ENCODE results near the gene EPHB3. TPM values are rescaled to one million over a fixed set of nuclear protein-coding genes. Genes with fewer than 3 reads are reported as not detected.

Gene EPHB3
- total and polyA plus RNA-seq, 4 donors: 0.50 to 9.0 (median 3.4) TPM

DNA sequence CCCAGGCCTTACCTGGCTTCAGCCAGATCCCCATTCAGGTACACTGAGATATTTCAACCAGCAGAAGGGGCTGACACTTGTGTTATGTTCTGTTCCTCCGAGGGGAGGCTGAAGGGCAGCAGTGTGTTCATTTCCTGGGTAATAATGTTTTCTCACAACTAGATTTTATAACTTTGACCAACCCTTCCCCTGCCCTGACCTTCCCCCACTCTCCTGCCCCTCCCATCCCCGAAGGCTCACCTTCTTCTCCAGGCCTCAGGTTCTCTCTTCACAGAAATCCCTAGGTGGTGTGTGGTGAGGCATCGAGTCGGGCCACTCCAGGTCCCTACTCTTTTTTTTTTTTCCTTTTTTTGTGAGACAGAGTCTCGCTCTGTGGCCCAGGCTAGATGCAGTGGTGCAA lies 34.6 kb downstream of the EPHB3 start:
- H3K27ac ChIP-seq (ENCODE audit: low read depth in 1 of 2, low read length in 2 of 2): no peak overlapping the region
- no peak for ATAC-seq (ENCODE audit: low FRiP score)
- no peaks in the 10 kb centered on the region for H3K9me3 ChIP-seq (ENCODE audit: control insufficient read depth, low read length)
- no peaks in the 10 kb centered on the region for H3K36me3 ChIP-seq (ENCODE audit: control insufficient read depth in 1 of 2, insufficient read depth in 2 of 2, low read length in 1 of 2)
- H3K4me1 ChIP-seq (ENCODE audit: control insufficient read depth in 1 of 2, insufficient read depth in 2 of 2, low read length in 2 of 2): no peaks in the 10 kb centered on the region
- WGBS, 2 donors: 89 to 95% methylated on average over 5 of the region's 5 CpGs
- no peaks in the 10 kb centered on the region for H3K27me3 ChIP-seq (ENCODE audit: control insufficient read depth in 1 of 2, insufficient read depth in 2 of 2, low read length in 1 of 2)
- no peak overlapping the region for H3K4me3 ChIP-seq (ENCODE audit: low read length in 2 of 2)
- DNase-seq: no peak
- intact Hi-C loops (cut with DNase I): no loop called here

DNA sequence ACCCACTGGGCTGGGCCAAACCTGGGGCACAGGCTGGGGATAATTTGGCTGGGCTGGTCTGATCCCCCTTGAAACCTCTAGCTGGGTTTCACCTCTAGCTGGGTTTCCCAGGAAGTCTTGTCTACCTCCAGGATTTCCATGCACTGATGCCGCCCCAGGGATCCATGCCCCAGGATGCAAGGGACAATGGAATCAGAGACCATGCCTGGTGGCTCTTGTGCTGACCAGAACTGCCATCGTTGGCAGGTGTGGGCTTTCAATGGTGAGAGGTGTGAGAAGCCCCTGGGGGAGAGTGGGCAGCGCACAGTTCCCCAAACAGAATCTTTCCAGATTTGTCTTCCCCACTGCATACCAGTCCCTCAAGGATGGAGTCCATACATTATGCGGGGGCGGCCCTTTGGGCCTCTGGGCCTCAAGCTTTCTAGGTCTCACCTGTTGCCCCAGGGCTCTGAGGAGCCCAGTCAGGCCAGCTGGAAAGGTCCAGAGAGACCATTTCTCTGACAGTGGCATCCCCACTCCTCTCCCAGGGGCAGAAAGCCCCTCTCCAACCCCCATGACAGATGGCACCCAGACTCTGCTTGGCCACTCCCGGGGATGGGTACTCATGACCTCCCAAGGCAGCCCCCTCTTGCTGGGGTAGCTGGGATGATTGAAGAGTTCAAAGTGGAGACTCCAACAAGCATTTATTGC lies 35.4 kb downstream of the EPHB3 start:
- Histone ChIP-seq H3K36me3 (ENCODE audit: control insufficient read depth in 1 of 2, insufficient read depth in 2 of 2, low read length in 1 of 2) (no peaks in the 10 kb centered on the region), H3K9me3 (ENCODE audit: control insufficient read depth, low read length) (no peaks in the 10 kb centered on the region), H3K27me3 (ENCODE audit: control insufficient read depth in 1 of 2, insufficient read depth in 2 of 2, low read length in 1 of 2) (no peaks in the 10 kb centered on the region), H3K27ac (ENCODE audit: low read depth in 1 of 2, low read length in 2 of 2) (no peak overlapping the region), H3K4me1 (ENCODE audit: control insufficient read depth in 1 of 2, insufficient read depth in 2 of 2, low read length in 2 of 2) (no peaks in the 10 kb centered on the region), H3K4me3 (ENCODE audit: low read length in 2 of 2) (no peak overlapping the region)
- 88 to 98% methylated on average over 6 of the region's 6 CpGs for WGBS, 2 donors
- ATAC-seq (ENCODE audit: low FRiP score) (no peak), DNase-seq (peak in 1 of 2 donors; percentile 23)
- intact Hi-C loops (cut with DNase I): no loop called here

DNA sequence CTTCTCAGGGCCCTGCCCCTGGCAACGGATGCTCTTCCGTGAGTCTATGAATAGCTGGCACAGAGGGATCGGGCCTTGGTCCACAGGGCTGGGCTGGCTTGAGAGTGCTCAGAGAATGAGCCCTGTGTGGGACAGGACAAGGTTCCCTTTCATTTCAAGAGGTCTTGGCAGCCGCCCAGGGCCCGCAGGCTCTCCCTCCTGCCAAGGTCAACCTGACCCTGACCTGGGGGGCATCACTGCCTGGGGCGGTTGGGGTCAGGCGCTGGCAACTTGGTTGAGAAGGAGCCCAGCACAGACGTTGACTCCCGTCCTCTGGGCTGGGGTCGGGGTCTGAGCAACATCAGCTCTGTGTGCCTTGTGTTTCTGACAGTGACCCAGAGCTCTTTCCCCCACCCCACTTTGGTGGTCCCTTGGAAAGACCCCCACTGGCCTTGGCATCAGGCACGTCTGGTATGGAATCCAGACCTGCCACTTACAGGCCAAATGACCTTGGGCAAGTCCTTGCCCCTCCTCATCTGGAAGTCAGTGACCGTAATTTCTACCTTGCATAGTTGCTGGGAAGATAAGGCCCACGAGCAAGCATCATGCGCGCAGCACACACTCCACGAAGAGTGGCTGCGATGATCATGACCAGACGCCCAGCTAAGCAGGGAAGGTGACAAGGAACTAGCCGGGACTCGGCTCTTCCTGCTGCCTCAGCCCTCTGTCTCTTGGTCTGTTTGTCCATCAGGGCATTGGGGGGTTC lies 36.4 kb downstream of the EPHB3 start:
- no peak overlapping the region for H3K4me3 ChIP-seq (ENCODE audit: low read length in 2 of 2)
- DNase-seq (peak in 1 of 2 donors; percentile 46), ATAC-seq (ENCODE audit: low FRiP score) (no peak)
- 82 to 83% methylated on average over 18 to 20 of the region's 20 CpGs for WGBS, 2 donors
- H3K27ac ChIP-seq (ENCODE audit: low read depth in 1 of 2, low read length in 2 of 2): no peak overlapping the region
- intact Hi-C loops (cut with DNase I): no loop called here
- H3K36me3 ChIP-seq (ENCODE audit: control insufficient read depth in 1 of 2, insufficient read depth in 2 of 2, low read length in 1 of 2): no peaks in the 10 kb centered on the region
- H3K27me3 ChIP-seq (ENCODE audit: control insufficient read depth in 1 of 2, insufficient read depth in 2 of 2, low read length in 1 of 2): no peaks in the 10 kb centered on the region
- H3K4me1 ChIP-seq (ENCODE audit: control insufficient read depth in 1 of 2, insufficient read depth in 2 of 2, low read length in 2 of 2): no peaks in the 10 kb centered on the region
- no peaks in the 10 kb centered on the region for H3K9me3 ChIP-seq (ENCODE audit: control insufficient read depth, low read length)

DNA sequence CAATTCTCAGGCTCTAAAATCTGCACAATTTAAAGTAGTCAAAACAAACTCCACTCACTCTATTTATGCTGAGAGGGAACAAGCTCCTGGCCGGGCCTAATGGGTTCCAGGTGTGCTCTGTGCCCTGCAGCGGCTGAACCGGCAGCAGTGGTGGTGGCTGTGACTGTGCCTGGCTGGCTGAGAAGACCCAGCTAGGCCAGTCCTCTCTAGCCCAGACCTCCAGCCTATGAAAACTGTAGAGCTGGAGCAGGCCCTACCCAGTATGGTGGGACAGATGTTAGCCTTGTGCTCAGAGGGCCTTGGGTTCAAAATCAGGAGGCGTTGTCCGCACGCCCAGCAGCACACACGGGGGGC lies 37.0 kb downstream of the EPHB3 start:
- Histone ChIP-seq H3K27me3 (ENCODE audit: control insufficient read depth in 1 of 2, insufficient read depth in 2 of 2, low read length in 1 of 2) (no peaks in the 10 kb centered on the region), H3K4me3 (ENCODE audit: low read length in 2 of 2) (no peak overlapping the region), H3K36me3 (ENCODE audit: control insufficient read depth in 1 of 2, insufficient read depth in 2 of 2, low read length in 1 of 2) (no peaks in the 10 kb centered on the region), H3K9me3 (ENCODE audit: control insufficient read depth, low read length) (no peaks in the 10 kb centered on the region), H3K4me1 (ENCODE audit: control insufficient read depth in 1 of 2, insufficient read depth in 2 of 2, low read length in 2 of 2) (no peaks in the 10 kb centered on the region), H3K27ac (ENCODE audit: low read depth in 1 of 2, low read length in 2 of 2) (no peak overlapping the region)
- DNase-seq: peak in 1 of 2 donors; percentile 30
- WGBS, 2 donors: 93 to 95% methylated on average over 7 of the region's 7 CpGs
- intact Hi-C loops (cut with DNase I): no loop called here
- ATAC-seq (ENCODE audit: low FRiP score): no peak

DNA sequence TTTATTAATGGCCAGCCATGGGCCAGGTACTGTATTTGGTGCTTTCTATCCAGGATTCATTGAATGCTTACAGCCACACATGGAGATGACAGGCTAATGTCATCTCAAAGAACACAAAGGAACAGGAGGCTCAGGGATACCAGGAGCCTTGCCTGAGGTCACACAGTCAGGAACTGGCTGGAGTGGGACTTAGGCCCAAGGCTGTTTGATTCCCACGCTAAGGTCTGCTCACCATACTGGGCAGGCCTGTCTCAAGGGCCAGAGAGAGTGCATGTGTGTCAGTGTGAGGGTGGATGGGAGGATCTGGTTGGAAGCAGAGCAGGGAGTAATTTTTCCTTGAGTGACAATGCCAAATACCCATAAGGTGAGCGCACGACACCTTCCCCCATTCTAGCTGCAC lies 37.6 kb downstream of the EPHB3 start:
- no peak overlapping the region for H3K4me3 ChIP-seq (ENCODE audit: low read length in 2 of 2)
- no peaks in the 10 kb centered on the region for H3K4me1 ChIP-seq (ENCODE audit: control insufficient read depth in 1 of 2, insufficient read depth in 2 of 2, low read length in 2 of 2)
- H3K9me3 ChIP-seq (ENCODE audit: control insufficient read depth, low read length): no peaks in the 10 kb centered on the region
- WGBS, 2 donors: 86 to 97% methylated on average over 3 of the region's 3 CpGs
- no peak overlapping the region for H3K27ac ChIP-seq (ENCODE audit: low read depth in 1 of 2, low read length in 2 of 2)
- peak in 1 of 2 donors; percentile 29 for DNase-seq
- ATAC-seq (ENCODE audit: low FRiP score): no peak
- H3K36me3 ChIP-seq (ENCODE audit: control insufficient read depth in 1 of 2, insufficient read depth in 2 of 2, low read length in 1 of 2): no peaks in the 10 kb centered on the region
- intact Hi-C loops (cut with DNase I): no loop called here
- H3K27me3 ChIP-seq (ENCODE audit: control insufficient read depth in 1 of 2, insufficient read depth in 2 of 2, low read length in 1 of 2): no peaks in the 10 kb centered on the region

DNA sequence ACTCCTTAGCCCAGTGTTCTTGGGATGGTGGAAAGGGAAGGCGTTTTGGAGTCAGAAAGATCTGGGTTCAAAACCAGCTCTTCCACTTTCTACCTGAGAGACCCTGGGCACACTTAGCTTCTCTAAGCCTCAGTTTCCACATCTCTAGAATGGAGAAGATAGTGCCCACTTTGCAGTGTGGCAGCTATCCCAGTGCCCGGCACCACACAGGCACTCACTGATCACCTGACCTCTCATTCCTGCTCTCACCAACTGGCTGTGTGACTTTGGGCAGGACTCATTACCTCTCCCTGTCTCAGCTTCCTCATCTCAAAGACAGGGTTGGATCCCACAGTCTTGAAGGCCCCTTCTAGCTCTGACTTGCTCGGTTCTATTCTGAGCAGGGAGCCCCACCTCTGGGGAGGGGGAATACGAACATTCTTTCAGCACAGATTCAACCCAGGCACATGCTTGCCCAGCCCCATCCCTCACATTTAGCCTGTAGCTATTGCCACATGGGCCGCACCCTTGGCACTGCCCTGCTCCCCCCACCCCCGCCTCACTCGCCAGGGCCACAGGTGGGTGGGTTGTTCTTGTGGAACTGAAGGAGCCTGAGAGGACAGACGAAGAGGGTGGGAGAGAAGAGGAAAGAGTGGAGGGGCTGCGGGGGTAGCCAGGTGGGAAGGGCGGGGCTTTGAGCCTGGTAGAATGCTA lies 39.2 kb downstream of the EPHB3 start:
- H3K27me3 ChIP-seq (ENCODE audit: control insufficient read depth in 1 of 2, insufficient read depth in 2 of 2, low read length in 1 of 2): no peaks in the 10 kb centered on the region
- H3K27ac ChIP-seq (ENCODE audit: low read depth in 1 of 2, low read length in 2 of 2): no peak overlapping the region
- DNase-seq (no peak), ATAC-seq (ENCODE audit: low FRiP score) (no peak)
- intact Hi-C loops (cut with DNase I): no loop called here
- H3K36me3 ChIP-seq (ENCODE audit: control insufficient read depth in 1 of 2, insufficient read depth in 2 of 2, low read length in 1 of 2): no peaks in the 10 kb centered on the region
- H3K4me3 ChIP-seq (ENCODE audit: low read length in 2 of 2): no peak overlapping the region
- 76 to 88% methylated on average over 10 of the region's 10 CpGs for WGBS, 2 donors
- no peaks in the 10 kb centered on the region for H3K9me3 ChIP-seq (ENCODE audit: control insufficient read depth, low read length)
- no peaks in the 10 kb centered on the region for H3K4me1 ChIP-seq (ENCODE audit: control insufficient read depth in 1 of 2, insufficient read depth in 2 of 2, low read length in 2 of 2)

DNA sequence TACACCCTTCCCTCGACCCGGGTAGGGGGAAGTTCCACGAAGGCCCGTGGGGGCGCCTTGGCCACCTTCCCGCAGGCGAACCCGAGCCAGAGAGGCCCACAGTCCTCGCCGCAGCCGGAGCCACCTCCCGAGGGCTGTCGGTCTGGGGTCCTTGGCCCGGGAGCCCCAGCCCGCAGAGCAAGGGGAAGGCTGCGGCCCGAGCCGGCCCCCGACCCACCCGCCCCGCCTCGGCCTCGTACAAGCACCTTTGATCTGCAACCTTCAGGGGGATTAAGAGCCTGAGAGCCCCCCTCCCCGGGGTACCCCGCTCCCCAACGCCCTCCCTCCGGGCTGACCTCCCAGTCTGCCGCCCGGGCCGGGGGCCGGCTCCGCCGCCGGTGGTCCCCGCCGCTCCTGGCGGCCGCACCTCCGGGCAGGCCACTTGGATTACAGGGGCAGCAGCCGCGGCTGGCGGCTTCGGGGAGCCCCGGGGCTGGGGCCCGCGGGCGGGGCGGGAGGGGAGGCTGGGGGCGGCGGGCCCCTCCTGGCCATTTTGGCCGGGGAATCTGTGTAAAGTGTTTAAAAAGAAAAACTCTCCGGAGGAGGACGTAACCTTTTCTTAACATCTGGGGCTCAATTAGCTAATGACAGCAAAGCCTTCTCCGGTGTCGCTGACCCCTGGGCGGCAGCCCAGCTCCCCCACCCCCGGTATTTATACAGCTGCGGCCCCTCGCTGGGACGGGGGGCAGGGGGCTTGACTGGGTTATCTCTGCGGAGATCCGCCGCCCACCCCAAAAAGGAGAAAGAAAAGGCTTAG lies 40.2 kb downstream of the EPHB3 start:
- ATAC-seq (ENCODE audit: low FRiP score): no peak
- H3K36me3 ChIP-seq (ENCODE audit: control insufficient read depth in 1 of 2, insufficient read depth in 2 of 2, low read length in 1 of 2): no peaks in the 10 kb centered on the region
- no peaks in the 10 kb centered on the region for H3K4me1 ChIP-seq (ENCODE audit: control insufficient read depth in 1 of 2, insufficient read depth in 2 of 2, low read length in 2 of 2)
- WGBS, 2 donors: 16 to 47% methylated on average over 55 to 63 of the region's 63 CpGs
- no peaks in the 10 kb centered on the region for H3K27me3 ChIP-seq (ENCODE audit: control insufficient read depth in 1 of 2, insufficient read depth in 2 of 2, low read length in 1 of 2)
- no peaks in the 10 kb centered on the region for H3K9me3 ChIP-seq (ENCODE audit: control insufficient read depth, low read length)
- H3K27ac ChIP-seq (ENCODE audit: low read depth in 1 of 2, low read length in 2 of 2): no peak overlapping the region
- H3K4me3 ChIP-seq (ENCODE audit: low read length in 2 of 2): no peak overlapping the region
- no peak for DNase-seq
- intact Hi-C loops (cut with DNase I): no loop called here

DNA sequence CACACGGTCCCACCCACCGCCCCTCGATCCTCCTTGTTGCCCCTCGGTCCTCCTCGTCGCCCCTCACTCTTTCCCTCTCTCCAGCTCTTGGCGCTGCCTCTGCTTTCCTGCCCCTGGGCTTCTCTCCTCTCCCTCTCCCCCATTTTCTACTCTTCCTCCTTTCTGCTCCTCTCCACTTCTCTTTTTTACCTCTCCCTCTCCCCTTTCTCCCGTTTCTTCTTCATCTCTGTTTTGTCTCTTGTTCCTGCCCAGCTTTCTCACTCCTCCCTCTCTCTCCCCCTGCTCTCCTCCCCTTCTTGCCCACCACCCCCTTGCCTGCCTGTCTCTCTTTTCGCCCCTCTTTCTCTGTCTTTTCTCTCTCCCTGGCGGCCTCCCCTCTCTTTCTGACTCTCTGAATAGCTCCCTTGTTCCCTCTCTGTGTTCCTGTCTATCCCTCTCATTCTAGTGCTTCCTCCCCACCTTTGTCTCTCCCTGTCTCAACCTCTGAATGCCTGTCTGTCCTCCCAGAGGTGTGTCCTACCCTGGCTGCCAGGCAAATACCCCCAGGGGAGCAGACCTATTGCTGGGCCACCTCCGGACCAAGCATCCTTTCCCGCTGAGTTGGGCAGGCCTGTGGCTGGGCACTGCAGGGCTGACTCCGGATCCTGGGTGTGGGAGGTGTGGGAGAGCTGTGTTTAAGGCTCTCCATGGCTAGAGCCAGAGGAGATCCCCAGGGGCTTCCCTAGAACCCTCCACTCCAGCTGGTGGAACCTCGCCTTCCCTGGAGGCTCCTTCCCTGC lies 41.0 kb downstream of the EPHB3 start:
- ATAC-seq (ENCODE audit: low FRiP score) (peak; percentile 69), DNase-seq (no peak)
- H3K9me3 ChIP-seq (ENCODE audit: control insufficient read depth, low read length): no peaks in the 10 kb centered on the region
- no peak overlapping the region for H3K4me3 ChIP-seq (ENCODE audit: low read length in 2 of 2)
- H3K36me3 ChIP-seq (ENCODE audit: control insufficient read depth in 1 of 2, insufficient read depth in 2 of 2, low read length in 1 of 2): no peaks in the 10 kb centered on the region
- H3K4me1 ChIP-seq (ENCODE audit: control insufficient read depth in 1 of 2, insufficient read depth in 2 of 2, low read length in 2 of 2): no peaks in the 10 kb centered on the region
- WGBS, 2 donors: 10 to 46% methylated on average over 14 of the region's 14 CpGs
- no peaks in the 10 kb centered on the region for H3K27me3 ChIP-seq (ENCODE audit: control insufficient read depth in 1 of 2, insufficient read depth in 2 of 2, low read length in 1 of 2)
- no peak overlapping the region for H3K27ac ChIP-seq (ENCODE audit: low read depth in 1 of 2, low read length in 2 of 2)
- intact Hi-C loops (cut with DNase I): no loop called here
